DND-41 (cell line): Measurements from ENCODE around the gene BORCS5.

Experiments used
- EZH2 ChIP-seq: IDR thresholded peaks from 3 replicates; pipeline ENCODE4 v1.6.1; 2012; ENCODE audit warnings: borderline replicate concordance, low read depth, mild to moderate bottlenecking, moderate library complexity, low read length, inconsistent platforms; ENCODE audit not compliant: severe bottlenecking
- TF ChIP-seq, protein P1 (sequence below): IDR thresholded peaks from 2 replicates; pipeline ENCODE4 v1.5.1; 2012; ENCODE audit warnings: borderline replicate concordance, low read length, moderate library complexity, mild to moderate bottlenecking; ENCODE audit not compliant: poor library complexity, severe bottlenecking; ENCODE audit errors: extremely low read depth

DNA sequence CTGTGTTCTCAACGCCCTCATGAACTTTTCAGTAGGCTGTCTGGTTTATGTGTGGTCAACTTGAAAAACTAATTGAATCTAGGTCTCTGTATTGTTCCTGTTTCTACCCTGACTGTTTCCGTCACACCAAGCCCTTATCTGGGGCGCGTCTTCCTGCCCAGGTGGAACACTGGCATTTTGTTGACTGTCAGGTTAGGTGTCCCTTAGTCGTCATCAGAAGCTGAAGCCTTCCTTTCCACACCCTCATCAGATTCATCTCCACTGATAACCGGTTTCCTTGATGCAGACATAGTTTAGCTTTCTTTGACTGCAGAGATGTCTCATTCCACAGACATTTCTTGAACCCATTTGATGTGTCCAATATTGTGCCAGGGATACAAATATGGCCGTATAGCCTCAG is 109.3 kb downstream of the BORCS5 start:
- TF ChIP-seq, protein P1, sequence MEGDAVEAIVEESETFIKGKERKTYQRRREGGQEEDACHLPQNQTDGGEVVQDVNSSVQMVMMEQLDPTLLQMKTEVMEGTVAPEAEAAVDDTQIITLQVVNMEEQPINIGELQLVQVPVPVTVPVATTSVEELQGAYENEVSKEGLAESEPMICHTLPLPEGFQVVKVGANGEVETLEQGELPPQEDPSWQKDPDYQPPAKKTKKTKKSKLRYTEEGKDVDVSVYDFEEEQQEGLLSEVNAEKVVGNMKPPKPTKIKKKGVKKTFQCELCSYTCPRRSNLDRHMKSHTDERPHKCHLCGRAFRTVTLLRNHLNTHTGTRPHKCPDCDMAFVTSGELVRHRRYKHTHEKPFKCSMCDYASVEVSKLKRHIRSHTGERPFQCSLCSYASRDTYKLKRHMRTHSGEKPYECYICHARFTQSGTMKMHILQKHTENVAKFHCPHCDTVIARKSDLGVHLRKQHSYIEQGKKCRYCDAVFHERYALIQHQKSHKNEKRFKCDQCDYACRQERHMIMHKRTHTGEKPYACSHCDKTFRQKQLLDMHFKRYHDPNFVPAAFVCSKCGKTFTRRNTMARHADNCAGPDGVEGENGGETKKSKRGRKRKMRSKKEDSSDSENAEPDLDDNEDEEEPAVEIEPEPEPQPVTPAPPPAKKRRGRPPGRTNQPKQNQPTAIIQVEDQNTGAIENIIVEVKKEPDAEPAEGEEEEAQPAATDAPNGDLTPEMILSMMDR: no peak
- no peak for TF ChIP-seq EZH2
